Endothelial cell of umbilical vein (primary cell): Measurements from ENCODE around the gene OR2T1.
"Not testable (repeated sequence)": the region's sequence is repeated elsewhere in the genome, so short reads cannot be mapped to it uniquely, and the experiment has no call there.

Source experiments
- EZH2 ChIP-seq: IDR thresholded peaks from 2 replicates; pipeline ENCODE4 v1.6.1; 2012; ENCODE audit warnings: borderline replicate concordance, low read depth, mild to moderate bottlenecking, moderate library complexity, low read length, inconsistent platforms; ENCODE audit not compliant: severe bottlenecking
- MAX ChIP-seq: IDR thresholded peaks from 2 replicates; pipeline ENCODE4 v1.6.1; 2011; ENCODE audit not compliant: insufficient read depth, insufficient read length

DNA sequence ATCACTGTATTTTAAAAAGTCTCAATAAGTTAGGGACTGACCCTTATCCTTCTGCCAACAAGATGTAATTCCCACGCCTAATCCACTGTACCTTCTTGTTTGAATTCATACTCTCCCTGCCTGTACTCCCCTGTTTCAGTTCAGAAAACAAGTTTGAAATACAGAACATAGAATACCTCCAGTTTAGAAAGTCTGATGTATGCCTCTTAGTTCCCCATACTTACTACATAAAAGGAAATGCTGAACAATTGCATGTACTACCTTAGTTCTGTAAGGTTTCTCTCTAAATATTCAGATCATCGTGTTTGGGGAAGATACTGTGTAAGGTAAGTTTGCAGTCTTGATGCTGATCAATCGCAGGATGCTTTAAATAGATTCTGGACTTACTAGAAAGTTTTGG is 33.5 kb downstream of the OR2T1 start:
- TF ChIP-seq MAX, EZH2: not testable (repeated sequence)
